Fibroblast of gingiva (primary cell): Measurements from ENCODE around the gene RPL34.

Experiments
- DNase-seq: peaks from one replicate; pipeline ENCODE4 v3.0.0-alpha.2; 2011; ENCODE audit warnings: low read depth

RPL34 gene

DNA sequence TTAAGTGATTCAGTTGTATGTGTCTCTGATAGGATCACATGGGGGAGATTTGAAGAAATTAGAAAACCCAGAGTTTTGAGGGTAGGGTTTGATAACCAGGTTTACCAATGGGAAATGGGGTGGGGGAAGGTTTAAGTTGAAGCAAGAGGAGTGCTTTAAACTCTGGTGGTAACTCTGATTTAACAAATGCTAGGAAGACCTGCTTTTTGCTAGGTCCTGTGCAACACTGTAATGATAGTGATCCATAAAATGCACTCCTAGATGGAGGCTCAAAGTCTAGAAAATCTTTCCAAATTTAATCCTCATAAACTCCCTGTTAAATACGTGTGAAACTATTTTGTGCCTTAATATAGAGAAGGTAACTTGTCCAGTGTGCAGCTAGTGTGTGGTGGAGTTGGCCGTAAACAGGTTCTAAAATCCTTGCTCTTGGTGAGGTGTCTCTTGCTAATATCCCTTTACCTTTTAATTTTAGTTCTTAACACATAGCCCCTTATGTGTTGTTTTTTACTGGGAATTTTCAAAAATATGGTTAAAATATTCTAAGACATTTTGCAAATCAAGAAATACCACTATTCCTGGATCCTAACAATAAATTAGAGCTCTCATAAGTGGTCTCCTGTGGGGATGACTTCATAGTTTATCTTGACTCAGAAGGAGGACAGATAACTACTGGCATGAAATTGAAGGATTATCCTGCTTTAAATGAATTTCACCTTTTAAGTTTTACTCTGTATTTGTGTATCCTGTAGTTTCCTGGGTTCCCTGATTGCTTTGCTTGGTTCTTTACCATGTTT lies 4.1 kb downstream of the RPL34 start:
- DNase-seq: no peak

DNA sequence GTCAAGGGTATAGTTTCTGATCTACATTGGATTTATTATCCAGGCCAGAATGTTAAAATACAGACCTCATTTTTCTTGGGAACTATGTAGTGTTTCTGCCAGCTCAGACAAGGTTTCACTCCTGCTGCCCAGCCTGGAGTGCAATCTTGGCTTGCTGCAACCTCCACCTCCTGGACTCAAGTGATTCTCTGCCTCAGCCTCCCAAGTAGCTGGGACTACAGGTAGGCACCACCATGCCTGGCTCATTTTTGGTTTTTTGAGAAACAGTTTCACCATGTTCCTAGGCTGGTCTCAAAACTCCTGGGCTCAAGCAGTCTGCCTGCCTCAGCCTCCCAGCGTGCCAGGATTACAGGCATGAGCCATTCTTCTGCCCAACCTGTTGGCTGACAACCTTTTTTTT lies 5.7 kb downstream of the RPL34 start:
- DNase-seq: no peak

DNA sequence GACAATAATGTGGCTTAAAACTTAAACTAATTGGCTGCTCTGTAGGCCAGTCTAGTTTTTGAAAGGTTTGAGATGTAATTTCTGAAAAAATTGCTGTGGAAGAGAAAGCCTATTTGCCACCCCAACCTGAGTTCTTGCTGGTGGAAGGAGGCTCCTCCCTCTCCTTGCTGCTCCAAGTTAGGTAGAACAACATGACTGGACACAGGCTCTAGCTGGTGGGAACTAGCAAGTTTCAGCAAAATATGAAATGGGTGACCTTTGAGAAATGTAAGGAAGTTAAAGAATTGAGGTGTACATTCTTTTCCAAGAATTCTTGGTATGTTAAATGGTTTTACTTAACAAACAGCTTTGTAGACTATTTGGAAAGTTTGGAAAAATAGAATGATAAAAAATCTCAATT lies 8.0 kb downstream of the RPL34 start:
- no peak for DNase-seq

DNA sequence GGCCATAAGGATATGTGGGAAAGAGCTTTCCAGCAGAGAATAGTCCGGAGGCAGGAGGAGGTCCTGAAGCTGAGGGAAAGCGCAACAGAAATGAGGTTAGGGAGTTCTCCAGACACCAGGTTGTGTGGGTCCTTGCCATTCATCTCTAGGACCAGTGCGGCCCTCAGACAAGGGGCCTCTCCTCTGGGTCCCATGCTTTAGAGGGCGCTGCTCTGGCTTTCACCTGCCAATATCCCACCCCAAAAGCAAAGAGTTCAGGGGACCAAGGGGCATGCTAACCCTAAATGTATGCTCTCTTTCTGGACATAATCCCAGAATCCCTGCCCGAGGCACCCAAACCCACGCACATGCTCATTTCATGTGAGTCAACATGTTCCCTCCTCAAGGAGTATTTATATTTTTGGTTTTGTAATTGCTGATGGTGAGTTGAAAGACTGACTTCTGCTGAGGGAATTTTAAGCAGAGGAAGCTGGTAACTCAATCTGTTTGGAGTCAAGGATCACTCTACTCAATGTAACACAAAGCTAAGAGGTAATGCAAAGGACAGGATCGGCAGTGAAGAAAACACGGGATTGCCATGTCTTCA lies 14.8 kb downstream of the RPL34 start:
- peak; percentile 71 for DNase-seq

DNA sequence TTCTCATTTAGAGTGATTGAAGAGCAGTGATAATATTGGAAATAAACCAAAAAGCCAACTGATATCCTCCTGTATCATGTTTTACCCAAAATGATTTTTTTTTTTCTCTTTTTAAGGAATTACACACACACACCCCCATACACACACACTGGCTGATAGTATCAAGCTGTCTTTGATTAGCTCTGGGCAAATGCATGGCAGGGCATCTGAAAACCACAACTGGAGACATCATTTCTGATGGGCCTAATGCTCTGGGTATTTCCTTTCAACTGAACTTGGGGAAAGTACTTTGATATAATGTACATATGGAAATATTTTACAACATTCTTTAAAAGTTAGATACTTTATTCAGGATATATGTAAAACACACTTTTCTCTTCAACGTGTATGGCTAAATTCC lies 15.9 kb downstream of the RPL34 start:
- peak; percentile 84 for DNase-seq

DNA sequence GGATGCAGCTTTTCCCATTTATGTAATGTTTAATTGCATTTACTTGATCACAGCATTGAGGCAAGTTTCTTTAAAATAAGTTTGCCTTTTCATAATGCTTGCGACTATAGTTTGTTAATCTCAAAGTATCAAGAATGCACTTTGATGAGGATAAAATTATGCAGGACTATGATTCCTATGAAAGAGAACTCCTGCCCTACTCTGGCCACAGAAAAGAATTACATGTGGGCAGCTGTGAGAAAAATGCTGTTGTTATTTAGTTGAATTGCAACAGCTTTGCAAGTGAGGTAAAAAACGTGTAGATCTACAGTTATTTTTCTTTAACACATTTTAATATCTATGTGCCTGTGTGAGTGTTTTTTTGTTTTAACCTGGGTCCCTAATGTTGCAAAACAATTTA lies 17.5 kb downstream of the RPL34 start:
- DNase-seq: peak; percentile 26

DNA sequence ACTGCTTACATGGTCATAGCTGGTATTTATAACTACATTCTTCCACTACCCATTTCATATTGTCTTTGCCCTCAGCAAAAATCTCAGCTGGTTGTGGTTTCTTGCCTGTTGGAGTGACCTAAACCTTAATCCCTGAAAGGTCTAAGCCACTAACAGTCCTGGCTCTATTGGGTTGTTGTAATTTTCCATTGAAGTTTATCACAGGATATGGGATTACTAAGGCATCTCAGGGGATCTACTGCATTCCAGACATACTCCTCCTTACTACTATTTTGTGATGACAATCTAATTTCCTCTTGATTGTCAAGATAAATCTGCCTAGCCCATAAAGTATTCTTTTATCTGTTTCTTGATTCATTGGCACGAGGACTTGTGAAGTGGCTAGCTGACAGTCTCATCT lies 23.9 kb downstream of the RPL34 start:
- no peak for DNase-seq

DNA sequence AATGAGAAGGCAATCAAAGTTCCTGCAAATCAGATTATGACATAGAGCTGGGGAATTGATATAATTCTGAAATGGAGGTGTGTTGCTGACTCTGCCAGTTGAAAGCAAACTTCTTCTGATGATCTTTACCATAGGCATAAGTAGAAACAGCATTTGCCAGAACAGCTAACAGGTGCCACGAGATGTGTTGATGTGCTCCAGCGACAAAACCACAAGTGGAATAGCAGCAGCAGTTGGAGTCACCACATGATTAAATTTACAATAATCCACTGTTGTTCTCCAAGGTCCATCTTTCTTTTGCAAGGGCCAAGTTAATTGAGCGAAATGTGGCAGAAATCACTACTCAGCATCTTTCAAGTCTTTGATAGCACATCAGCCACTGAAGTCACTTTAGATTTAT lies 26.3 kb downstream of the RPL34 start:
- DNase-seq: no peak

DNA sequence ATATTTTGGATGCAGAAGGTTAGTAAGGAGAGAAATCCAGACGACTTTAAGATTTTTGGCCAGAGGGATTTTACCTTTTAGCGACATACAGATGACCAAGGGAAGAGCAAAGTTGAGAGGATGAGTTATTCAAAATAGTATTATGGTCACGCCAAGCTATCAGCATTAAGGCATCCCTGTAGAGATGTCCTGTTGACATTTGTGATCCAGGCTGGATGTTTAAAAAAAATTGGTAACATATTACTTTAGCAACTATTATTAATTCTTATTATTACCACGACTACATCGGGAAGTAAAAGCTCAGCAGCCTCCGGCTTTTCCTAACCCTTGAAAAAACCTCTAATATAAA lies 29.5 kb downstream of the RPL34 start:
- DNase-seq: no peak

DNA sequence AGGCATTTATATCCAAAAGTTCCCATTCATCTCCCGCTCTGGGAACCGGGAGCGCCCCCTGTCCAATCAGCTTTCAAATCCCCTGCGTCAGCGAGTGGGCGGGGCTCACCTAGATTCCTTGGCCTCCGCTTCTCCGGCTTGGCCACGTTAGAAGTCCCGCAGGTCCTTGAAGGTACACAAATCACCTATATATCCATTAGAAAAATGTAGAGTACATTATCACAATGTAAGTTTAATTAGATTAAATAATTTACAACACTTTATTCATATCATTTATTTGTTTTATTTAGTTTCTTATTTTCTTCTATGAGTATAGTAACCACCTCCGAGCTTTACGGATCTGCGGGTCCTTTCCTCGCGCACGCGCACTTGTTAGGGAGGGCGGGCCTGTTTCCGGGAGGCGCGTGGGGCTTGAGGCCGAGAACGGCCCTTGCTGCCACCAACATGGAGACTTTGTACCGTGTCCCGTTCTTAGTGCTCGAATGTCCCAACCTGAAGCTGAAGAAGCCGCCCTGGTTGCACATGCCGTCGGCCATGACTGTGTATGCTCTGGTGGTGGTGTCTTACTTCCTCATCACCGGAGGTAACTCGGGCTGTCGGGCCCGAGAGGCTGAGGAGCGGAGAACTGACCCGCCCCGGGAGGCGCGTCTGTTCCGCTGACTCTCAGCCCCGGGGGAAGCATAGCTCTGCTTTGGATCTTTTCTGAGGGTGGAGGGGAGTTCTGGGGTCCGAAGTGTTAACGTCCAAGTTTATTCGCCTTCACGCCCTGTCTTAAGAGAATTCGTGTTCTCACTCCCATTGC lies 30.0 kb downstream of the RPL34 start, which contains the start of gene OSTC:
Gene OSTC (plus strand): TSS at position 388 of the 802 bp plus-strand sequence. CDS start 57 bp downstream, at position 445.
- DNase-seq: peak; percentile 97

DNA sequence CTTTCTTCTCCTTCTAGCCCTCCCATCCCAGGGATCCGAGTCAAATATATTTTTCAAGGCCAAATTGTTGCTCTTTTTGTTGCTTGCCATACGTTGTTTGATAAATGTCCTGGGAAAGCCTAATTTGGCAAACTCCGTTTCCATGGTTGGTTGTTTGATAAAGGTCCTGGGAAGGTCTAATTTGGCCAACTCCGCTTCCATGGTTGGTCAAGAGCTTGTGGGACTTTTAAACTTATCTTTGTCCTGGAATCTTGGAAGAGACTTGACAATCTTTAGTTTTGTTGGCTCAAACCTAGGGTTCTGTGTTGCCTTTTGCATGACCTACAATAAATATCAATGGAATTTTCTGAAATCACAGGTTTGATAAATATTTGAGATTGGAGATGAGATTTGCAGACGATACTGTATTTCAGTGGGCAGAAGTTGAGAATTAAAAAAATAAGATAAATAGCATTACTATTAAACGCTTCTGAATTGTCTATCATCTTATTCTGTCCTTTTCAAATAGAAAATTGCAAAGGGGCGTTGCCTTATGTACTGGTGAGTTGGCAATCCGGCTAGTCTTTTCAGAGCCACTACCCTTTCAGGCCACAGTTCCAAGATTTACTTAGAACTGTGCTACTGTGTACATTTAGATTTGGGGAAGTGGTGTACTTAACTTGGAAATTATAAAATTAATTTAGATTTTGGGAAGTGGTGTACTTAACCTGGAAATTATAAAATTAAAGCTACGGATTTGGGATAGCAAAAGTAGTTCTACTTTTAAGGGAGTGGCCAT lies 30.8 kb downstream of the RPL34 start:
- DNase-seq: peak; percentile 65

DNA sequence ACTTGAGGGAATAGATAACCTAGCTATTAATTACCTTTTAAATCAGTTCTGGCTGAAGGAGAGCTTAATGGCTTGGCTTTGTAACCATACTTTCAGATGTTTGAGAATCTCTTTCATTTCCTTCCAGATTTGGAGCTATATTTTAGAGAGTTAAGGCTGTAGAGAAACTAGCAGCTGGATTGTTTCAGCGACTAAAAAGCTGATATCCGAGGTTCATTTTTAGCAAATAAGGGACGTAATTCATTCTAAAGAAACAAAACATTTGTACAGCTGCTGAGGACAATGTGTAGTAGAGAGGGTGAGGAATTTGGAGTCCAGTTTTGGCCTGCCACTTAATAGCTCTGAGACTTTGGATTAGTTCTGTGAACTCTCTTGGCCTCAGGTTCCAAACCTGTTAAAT lies 42.3 kb downstream of the RPL34 start:
- no peak for DNase-seq

DNA sequence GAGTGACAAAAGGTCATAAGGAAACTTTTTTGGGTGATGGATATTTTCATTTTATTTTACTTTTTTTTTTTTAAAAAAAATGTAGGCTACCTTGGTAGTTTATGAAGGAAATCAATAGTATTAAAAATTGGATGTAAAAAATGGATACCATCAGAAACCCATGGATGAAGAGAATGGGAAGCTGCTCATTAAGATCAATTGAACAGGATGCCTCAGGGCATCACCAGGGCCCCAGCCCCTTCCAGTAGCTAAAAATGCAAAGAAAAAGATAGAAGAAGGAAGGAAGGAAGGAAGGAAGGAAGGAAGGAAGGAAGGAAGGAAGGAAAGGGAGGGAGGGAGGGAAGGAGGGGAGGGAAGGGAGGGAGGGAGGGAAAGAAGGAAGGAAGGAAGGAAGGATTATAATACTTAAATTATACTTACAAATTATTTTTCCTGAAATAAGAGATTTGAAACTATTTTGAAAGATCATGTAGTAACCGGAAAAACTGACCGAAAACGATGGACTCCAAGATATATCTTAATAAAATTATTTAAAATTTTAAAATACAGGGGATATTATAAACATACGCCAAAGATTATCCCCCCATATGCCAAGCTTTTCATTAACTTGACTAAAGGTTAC lies 54.1 kb downstream of the RPL34 start:
- no peak for DNase-seq
